Stimulated activated CD4-positive, alpha-beta T cell treated with anti-CD3 and anti-CD28 coated beads, Interleukin-1b, Interleukin-23, amount 100 ng/mL, for 48 hours (primary cell): ENCODE measurements around the gene LRP2.
"Not testable (repeated sequence)": the region's sequence is repeated elsewhere in the genome, so short reads cannot be mapped to it uniquely, and the experiment has no call there.

ENCODE experiments used
- DNase-seq: peaks from one replicate; pipeline ENCODE4 v3.0.0-alpha.2; 2020

Gene LRP2

GRCh38 chr2:169345486-169346437 is 16.6 kb downstream of the LRP2 start:
- no peak for DNase-seq

GRCh38 chr2:169344736-169345485 is 17.4 kb downstream of the LRP2 start:
- DNase-seq = no peak

GRCh38 chr2:169343202-169343601 is 19.1 kb downstream of the LRP2 start:
- no peak for DNase-seq

GRCh38 chr2:169339657-169340056 is 22.7 kb downstream of the LRP2 start:
- no peak for DNase-seq

GRCh38 chr2:169336695-169337094 is 25.6 kb downstream of the LRP2 start:
- DNase-seq = no peak

GRCh38 chr2:169330555-169331198 is 31.7 kb downstream of the LRP2 start:
- no peak for DNase-seq

GRCh38 chr2:169329688-169330554 is 32.4 kb downstream of the LRP2 start:
- DNase-seq = no peak

- no peak for DNase-seq
These were observed 33.5 kb downstream of the LRP2 start for GRCh38 chr2:169328785-169329184.

- not testable (repeated sequence) for DNase-seq
These were observed 34.5 kb downstream of the LRP2 start for GRCh38 chr2:169327837-169328236.

- DNase-seq = not testable (repeated sequence)
These were observed 36.4 kb downstream of the LRP2 start for GRCh38 chr2:169325886-169326285.

GRCh38 chr2:169324581-169325260 is 37.6 kb downstream of the LRP2 start:
- DNase-seq = no peak

GRCh38 chr2:169323841-169324240 is 38.5 kb downstream of the LRP2 start:
- DNase-seq = no peak

GRCh38 chr2:169320561-169320960 is 41.8 kb downstream of the LRP2 start:
- DNase-seq = no peak

GRCh38 chr2:169315357-169315756 is 47.0 kb downstream of the LRP2 start:
- DNase-seq = no peak

GRCh38 chr2:169308349-169308748 is 54.0 kb downstream of the LRP2 start:
- DNase-seq = not testable (repeated sequence)

GRCh38 chr2:169304689-169305088 is 57.6 kb downstream of the LRP2 start:
- DNase-seq = not testable (repeated sequence)

GRCh38 chr2:169303579-169304305 is 58.6 kb downstream of the LRP2 start:
- no peak for DNase-seq

- no peak for DNase-seq
These were observed 60.0 kb downstream of the LRP2 start for GRCh38 chr2:169302364-169302763.

GRCh38 chr2:169301596-169302335 is 60.6 kb downstream of the LRP2 start:
- no peak for DNase-seq
